ENCODE data around the gene PATL1.
"Not testable (repeated sequence)": the region's sequence is repeated elsewhere in the genome, so short reads cannot be mapped to it uniquely, and the experiment has no call there.

Gene PATL1

DNA sequence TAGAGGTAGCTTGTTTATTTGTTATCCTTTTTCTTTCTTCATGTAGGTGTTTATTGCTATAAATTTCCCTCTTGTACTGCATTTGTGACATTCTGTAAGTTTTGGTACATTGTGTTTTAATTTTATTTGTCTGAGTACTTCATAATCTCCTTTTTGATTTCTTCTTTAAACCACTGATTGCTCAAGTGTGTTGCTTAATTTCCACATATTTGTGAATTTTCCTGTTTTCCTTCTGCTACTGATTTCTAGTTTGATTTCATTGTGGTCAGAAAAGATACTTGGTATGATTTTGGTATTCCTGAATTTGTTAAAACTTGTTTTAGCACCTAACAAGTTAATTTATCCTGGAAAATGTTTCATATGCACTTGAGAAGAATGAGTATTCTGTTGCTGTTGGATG, 29.7 kb upstream of the PATL1 start:
- H3K27ac ChIP-seq (ENCODE audit: low read length), result no peak overlapping the region
- H3K27me3 ChIP-seq (ENCODE audit: control insufficient read depth, insufficient read depth, low read length), result no peaks in the 10 kb centered on the region
- H3K4me1 ChIP-seq (ENCODE audit: control insufficient read depth, insufficient read depth, low read length), result no peaks in the 10 kb centered on the region
- no peak for DNase-seq (ENCODE audit: low read depth, low spot score)
- no peaks in the 10 kb centered on the region for H3K9me3 ChIP-seq (ENCODE audit: control insufficient read depth, insufficient read depth, low read length)
- H3K36me3 ChIP-seq (ENCODE audit: control insufficient read depth, insufficient read depth, low read length), result no peaks in the 10 kb centered on the region
- no peak overlapping the region for H3K4me3 ChIP-seq (ENCODE audit: low read length)

DNA sequence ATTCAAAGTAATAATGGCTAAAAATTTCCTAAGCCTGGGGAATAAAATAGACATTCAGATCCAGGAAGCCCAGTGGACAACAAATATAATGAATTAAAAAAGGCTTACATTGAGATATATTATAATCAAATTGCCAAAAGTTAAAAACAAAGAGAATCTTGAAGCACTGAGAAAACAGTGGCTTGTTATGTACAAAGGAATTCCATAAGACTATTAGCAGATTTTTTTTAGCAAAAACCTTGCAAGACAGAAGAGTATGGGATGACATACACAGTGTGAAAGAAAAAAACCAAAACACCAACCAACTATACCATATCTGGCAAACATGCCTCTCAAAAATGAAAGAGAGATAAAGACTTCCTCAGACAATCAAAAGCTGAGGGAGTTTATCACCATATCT, 24.1 kb upstream of the PATL1 start:
- no peak overlapping the region for H3K4me3 ChIP-seq (ENCODE audit: low read length)
- H3K36me3 ChIP-seq (ENCODE audit: control insufficient read depth, insufficient read depth, low read length), result no peaks in the 10 kb centered on the region
- H3K27me3 ChIP-seq (ENCODE audit: control insufficient read depth, insufficient read depth, low read length), result no peaks in the 10 kb centered on the region
- H3K4me1 ChIP-seq (ENCODE audit: control insufficient read depth, insufficient read depth, low read length), result no peaks in the 10 kb centered on the region
- DNase-seq (ENCODE audit: low read depth, low spot score), result no peak
- H3K27ac ChIP-seq (ENCODE audit: low read length), result no peak overlapping the region
- H3K9me3 ChIP-seq (ENCODE audit: control insufficient read depth, insufficient read depth, low read length), result no peaks in the 10 kb centered on the region

DNA sequence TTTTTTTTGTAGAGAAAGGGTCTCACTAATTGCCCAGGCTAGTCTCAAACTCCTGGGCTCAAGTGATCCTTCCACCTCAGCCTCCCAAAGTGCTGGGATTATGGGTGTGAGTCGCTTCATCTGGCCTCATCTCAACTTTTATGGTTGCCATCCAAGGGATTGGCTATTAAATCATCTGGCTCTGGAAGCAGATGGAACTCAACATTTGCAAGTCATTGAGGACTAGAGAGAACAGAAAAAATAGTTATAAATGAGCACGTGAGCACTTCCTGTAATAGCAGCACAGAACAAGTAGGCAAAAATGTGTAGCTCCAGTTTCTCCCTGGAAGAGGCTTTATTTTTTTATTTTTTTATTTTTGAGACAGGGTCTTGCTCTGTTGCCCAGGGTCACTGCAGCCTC, 22.3 kb upstream of the PATL1 start:
- H3K27ac ChIP-seq (ENCODE audit: low read length), result no peak overlapping the region
- whole genome bisulfite sequencing (ENCODE audit: insufficient coverage, insufficient read length), result no CpG with 5 or more reads among the region's 2 CpGs

DNA sequence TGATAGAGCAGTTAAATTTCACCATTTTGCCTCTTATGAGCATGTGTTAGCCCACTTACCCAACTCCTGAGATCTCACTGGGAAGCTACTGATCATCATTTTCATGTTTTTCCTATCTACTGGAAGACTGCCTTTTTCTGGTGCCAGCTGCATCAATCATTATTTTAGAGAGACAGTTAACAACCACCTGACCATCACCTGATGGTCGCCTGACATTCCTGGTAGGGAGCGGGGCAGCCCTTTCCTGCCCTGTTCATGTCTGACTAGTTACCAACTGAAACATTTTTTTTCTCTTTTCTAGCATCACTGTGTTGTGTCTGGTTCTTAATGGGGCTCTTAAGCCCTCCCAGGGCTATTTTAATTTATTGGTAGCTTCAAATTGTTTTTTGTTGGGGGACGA, 20.2 kb upstream of the PATL1 start:
- no peak overlapping the region for H3K27ac ChIP-seq (ENCODE audit: low read length)
- no CpG with 5 or more reads among the region's 3 CpGs for WGBS (ENCODE audit: insufficient coverage, insufficient read length)
- no peak overlapping the region for H3K4me3 ChIP-seq (ENCODE audit: low read length)
- no peaks in the 10 kb centered on the region for H3K4me1 ChIP-seq (ENCODE audit: control insufficient read depth, insufficient read depth, low read length)
- no peaks in the 10 kb centered on the region for H3K36me3 ChIP-seq (ENCODE audit: control insufficient read depth, insufficient read depth, low read length)
- no peaks in the 10 kb centered on the region for H3K9me3 ChIP-seq (ENCODE audit: control insufficient read depth, insufficient read depth, low read length)
- no peaks in the 10 kb centered on the region for H3K27me3 ChIP-seq (ENCODE audit: control insufficient read depth, insufficient read depth, low read length)
- no peak for DNase-seq (ENCODE audit: low read depth, low spot score)

More for the DNA sequence above, 22.3 kb upstream of the PATL1 start:
- no peaks in the 10 kb centered on the region for H3K9me3 ChIP-seq (ENCODE audit: control insufficient read depth, insufficient read depth, low read length)
- H3K4me3 ChIP-seq (ENCODE audit: low read length), result no peak overlapping the region
- no peaks in the 10 kb centered on the region for H3K27me3 ChIP-seq (ENCODE audit: control insufficient read depth, insufficient read depth, low read length)
- no peak for DNase-seq (ENCODE audit: low read depth, low spot score)
- no peaks in the 10 kb centered on the region for H3K36me3 ChIP-seq (ENCODE audit: control insufficient read depth, insufficient read depth, low read length)
- H3K4me1 ChIP-seq (ENCODE audit: control insufficient read depth, insufficient read depth, low read length), result no peaks in the 10 kb centered on the region

DNA sequence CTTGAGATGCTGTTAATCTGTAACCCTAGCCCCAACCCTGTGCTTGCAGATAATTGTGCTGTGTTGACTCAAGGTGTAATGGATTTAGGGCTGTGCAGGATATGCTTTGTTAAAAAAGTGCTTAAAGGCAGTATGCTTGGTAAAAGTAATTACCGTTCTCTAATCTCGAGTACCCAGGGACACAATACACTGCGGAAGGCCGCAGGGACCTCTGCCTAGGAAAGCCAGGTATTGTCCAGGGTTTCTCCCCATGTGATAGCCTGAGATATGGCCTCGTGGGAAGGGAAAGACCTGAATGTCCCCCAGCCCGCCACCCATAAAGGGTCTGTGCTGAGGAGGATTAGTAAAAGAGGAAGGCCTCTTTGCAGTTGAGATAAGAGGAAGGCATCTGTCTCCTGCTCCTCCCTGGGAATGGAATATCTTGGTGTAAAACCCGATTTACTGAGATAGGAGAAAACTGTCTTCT, 12.5 kb upstream of the PATL1 start:
- not testable (repeated sequence) for H3K27ac ChIP-seq (ENCODE audit: low read length); DNase-seq (ENCODE audit: low read depth, low spot score); H3K4me1 ChIP-seq (ENCODE audit: control insufficient read depth, insufficient read depth, low read length); H3K4me3 ChIP-seq (ENCODE audit: low read length); H3K36me3 ChIP-seq (ENCODE audit: control insufficient read depth, insufficient read depth, low read length); H3K9me3 ChIP-seq (ENCODE audit: control insufficient read depth, insufficient read depth, low read length); H3K27me3 ChIP-seq (ENCODE audit: control insufficient read depth, insufficient read depth, low read length)
- WGBS (ENCODE audit: insufficient coverage, insufficient read length), result no CpG with 5 or more reads among the region's 7 CpGs

DNA sequence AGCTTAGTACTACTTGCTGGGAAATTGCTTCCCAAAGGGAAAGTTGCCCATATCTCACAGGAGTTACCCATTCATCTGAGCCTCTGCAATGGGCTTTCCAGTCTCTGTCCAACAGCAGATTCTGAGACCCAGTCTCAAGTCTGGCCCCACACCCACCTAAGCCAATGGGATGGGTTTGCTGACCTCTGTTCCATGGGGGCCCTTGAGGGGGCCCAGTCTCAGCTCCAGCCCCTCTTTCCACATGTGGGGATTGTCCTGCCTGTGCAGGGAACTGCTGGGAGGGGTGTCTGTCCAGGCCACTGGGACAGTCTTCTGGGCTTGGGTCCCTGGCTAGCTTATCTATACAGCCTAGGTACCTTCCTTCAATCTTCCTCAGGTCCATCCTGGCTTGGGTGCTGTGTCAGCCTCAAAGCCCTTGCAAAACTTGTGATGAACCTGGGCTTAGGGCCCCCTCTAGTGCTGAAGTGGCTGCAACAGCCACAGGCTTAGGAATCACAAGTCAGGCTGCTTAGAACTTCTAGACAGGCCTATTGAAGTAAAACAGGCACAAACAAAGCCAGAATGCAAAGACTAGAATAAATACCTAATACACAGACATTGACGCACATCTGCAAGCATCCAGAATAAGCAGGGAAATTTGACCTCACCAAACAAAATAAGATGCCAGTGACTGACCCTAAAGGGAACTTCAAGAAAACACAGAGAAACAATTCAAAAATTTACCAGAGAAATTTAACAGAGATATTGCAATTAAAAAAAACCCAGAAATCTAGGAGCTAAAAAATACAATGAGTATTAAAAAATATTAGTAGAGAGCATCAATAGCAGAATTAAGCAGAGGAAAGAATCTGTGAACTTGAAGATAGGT, 11.7 kb upstream of the PATL1 start:
- Histone ChIP-seq H3K27me3 (ENCODE audit: control insufficient read depth, insufficient read depth, low read length) (no peaks in the 10 kb centered on the region), H3K4me1 (ENCODE audit: control insufficient read depth, insufficient read depth, low read length) (no peaks in the 10 kb centered on the region), H3K36me3 (ENCODE audit: control insufficient read depth, insufficient read depth, low read length) (no peaks in the 10 kb centered on the region), H3K9me3 (ENCODE audit: control insufficient read depth, insufficient read depth, low read length) (no peaks in the 10 kb centered on the region), H3K4me3 (ENCODE audit: low read length) (no peak overlapping the region), H3K27ac (ENCODE audit: low read length) (no peak overlapping the region)
- peak; percentile 64 for DNase-seq (ENCODE audit: low read depth, low spot score)
- no CpG with 5 or more reads among the region's 1 CpG for WGBS (ENCODE audit: insufficient coverage, insufficient read length)

DNA sequence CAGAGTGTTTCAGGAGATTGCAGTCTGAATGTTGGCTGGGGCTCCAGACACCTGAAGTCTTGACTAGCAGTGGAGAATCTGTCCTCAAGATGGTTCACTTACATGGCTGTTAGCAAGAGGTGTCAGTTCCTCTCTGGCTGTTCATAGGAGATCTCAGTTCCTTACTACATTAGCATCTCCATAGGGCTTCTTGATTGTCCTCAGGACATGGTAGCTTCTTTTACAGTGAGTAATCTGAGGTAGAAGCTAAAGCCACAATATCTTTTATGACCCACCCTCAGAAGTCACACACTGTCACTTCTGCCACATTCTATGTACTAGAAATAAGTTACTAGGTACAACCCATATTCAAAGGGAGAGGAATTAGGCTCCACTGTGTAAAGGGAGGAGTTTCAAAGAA, 10.5 kb upstream of the PATL1 start:
- Histone ChIP-seq H3K27me3 (ENCODE audit: control insufficient read depth, insufficient read depth, low read length) (no peaks in the 10 kb centered on the region), H3K4me1 (ENCODE audit: control insufficient read depth, insufficient read depth, low read length) (no peaks in the 10 kb centered on the region)

DNA sequence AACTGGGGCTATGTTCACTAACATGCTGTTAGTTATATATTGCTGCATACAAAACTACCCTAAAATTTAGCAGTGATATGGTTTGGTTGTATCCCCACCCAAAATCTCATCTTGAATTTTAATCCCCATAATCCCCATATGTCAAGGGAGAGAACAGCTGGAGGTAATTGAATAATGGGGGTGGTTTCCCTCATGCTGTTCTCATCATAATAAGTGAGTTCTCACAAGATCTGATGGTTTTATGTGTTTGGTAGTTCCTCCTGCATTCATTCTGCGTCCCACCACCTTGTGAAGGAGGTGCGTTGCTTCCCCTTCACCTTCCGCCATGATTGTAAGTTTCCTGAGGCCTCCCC, 10.0 kb upstream of the PATL1 start:
- no peaks in the 10 kb centered on the region for H3K9me3 ChIP-seq (ENCODE audit: control insufficient read depth, insufficient read depth, low read length)
- H3K27ac ChIP-seq (ENCODE audit: low read length), result no peak overlapping the region
- no peaks in the 10 kb centered on the region for H3K4me1 ChIP-seq (ENCODE audit: control insufficient read depth, insufficient read depth, low read length)
- DNase-seq (ENCODE audit: low read depth, low spot score), result no peak
- no peak overlapping the region for H3K4me3 ChIP-seq (ENCODE audit: low read length)
- no peaks in the 10 kb centered on the region for H3K27me3 ChIP-seq (ENCODE audit: control insufficient read depth, insufficient read depth, low read length)
- H3K36me3 ChIP-seq (ENCODE audit: control insufficient read depth, insufficient read depth, low read length), result no peaks in the 10 kb centered on the region
- WGBS (ENCODE audit: insufficient coverage, insufficient read length), result no CpG with 5 or more reads among the region's 3 CpGs

More for the DNA sequence above, 10.5 kb upstream of the PATL1 start:
- Histone ChIP-seq H3K27ac (ENCODE audit: low read length) (no peak overlapping the region), H3K9me3 (ENCODE audit: control insufficient read depth, insufficient read depth, low read length) (no peaks in the 10 kb centered on the region), H3K36me3 (ENCODE audit: control insufficient read depth, insufficient read depth, low read length) (no peaks in the 10 kb centered on the region), H3K4me3 (ENCODE audit: low read length) (no peak overlapping the region)
- DNase-seq (ENCODE audit: low read depth, low spot score), result no peak

DNA sequence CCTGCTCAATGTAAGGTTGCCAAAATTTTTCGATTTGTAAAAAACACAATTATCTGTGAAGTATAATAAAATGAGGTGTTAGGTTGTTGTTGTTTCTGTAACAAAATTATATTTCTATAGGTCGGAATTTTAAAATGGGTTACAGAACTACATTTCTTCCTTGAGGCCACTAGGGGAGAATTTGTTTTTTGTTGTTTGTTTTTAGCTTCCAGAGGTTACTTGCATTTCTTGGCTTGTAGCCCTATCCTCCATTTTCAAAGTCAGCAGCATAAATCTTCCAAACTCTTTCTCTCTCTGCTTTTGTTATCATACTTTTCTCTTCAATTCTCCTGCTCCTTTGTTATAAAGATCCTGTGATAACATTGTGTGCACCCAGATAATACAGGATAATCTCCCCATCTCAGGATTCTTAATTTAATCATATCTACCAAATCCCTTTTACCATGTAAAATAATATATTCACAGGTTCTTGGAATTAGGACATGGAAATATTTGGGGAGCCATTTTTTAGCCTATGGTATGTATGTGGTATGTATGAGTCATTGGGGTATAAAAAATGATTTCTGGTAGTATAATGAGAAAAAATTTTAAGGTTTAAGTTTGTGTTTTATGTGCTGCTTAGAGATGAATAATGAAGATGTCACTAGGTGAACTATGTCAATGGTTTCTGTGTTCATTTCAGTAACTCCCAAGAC, 9.4 kb upstream of the PATL1 start:
- H3K27ac ChIP-seq (ENCODE audit: low read length), result no peak overlapping the region
- H3K27me3 ChIP-seq (ENCODE audit: control insufficient read depth, insufficient read depth, low read length), result no peaks in the 10 kb centered on the region
- H3K36me3 ChIP-seq (ENCODE audit: control insufficient read depth, insufficient read depth, low read length), result no peaks in the 10 kb centered on the region
- H3K4me1 ChIP-seq (ENCODE audit: control insufficient read depth, insufficient read depth, low read length), result no peaks in the 10 kb centered on the region
- no peaks in the 10 kb centered on the region for H3K9me3 ChIP-seq (ENCODE audit: control insufficient read depth, insufficient read depth, low read length)
- 100% methylated on average over 2 of the region's 2 CpGs for WGBS (ENCODE audit: insufficient coverage, insufficient read length)
- H3K4me3 ChIP-seq (ENCODE audit: low read length), result no peak overlapping the region
- no peak for DNase-seq (ENCODE audit: low read depth, low spot score)

DNA sequence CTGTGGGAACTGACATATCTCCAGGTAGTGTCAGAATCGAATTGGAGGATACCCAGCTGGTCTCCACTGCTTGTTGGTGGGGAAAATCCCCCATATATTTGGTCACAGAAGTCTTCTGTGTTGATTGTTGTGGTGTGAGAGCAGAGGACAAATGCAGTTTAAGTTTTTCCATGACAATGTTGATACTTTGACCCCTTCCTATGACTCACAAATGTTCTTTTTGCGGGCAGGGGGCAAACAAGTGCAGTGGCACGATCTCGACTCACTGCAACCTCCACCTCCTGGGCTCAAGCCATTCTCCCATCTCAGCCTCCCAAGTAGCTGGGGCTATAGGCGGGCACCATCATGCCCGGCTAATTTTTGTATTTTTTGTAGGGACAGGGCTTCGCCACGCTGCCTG, 7.4 kb upstream of the PATL1 start:
- H3K36me3 ChIP-seq (ENCODE audit: control insufficient read depth, insufficient read depth, low read length), result no peaks in the 10 kb centered on the region
- H3K9me3 ChIP-seq (ENCODE audit: control insufficient read depth, insufficient read depth, low read length), result no peaks in the 10 kb centered on the region
- no peak for DNase-seq (ENCODE audit: low read depth, low spot score)
- H3K27me3 ChIP-seq (ENCODE audit: control insufficient read depth, insufficient read depth, low read length), result no peaks in the 10 kb centered on the region
- no peak overlapping the region for H3K27ac ChIP-seq (ENCODE audit: low read length)
- H3K4me1 ChIP-seq (ENCODE audit: control insufficient read depth, insufficient read depth, low read length), result no peaks in the 10 kb centered on the region
- no peak overlapping the region for H3K4me3 ChIP-seq (ENCODE audit: low read length)
- no CpG with 5 or more reads among the region's 8 CpGs for WGBS (ENCODE audit: insufficient coverage, insufficient read length)

DNA sequence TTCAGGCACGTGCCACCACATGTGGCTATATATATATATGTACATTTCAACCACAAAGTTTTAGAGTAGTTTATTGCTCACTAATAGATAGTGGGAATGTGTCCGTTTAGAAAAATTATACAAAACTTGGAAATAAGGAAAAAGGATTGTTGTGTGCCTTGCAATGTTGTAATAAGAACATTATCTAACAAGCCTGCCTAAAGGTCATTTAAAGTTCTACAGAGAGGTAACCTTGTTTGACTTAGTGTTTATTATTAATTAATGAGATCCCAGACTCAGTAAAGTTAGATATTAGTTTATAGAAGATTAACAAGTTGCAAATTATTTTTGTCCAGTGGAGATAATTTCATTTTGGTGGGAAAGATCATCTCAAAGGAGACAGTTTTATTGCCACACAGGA, 5.5 kb upstream of the PATL1 start:
- H3K4me1 ChIP-seq (ENCODE audit: control insufficient read depth, insufficient read depth, low read length), result 0 out of 2 replicates have a peak, but pooled peaks cover 1% of the 10 kb centered on the region
- no CpG with 5 or more reads among the region's 2 CpGs for WGBS (ENCODE audit: insufficient coverage, insufficient read length)
- H3K4me3 ChIP-seq (ENCODE audit: low read length), result no peak overlapping the region
- no peaks in the 10 kb centered on the region for H3K36me3 ChIP-seq (ENCODE audit: control insufficient read depth, insufficient read depth, low read length)
- no peaks in the 10 kb centered on the region for H3K27me3 ChIP-seq (ENCODE audit: control insufficient read depth, insufficient read depth, low read length)
- no peaks in the 10 kb centered on the region for H3K9me3 ChIP-seq (ENCODE audit: control insufficient read depth, insufficient read depth, low read length)
- H3K27ac ChIP-seq (ENCODE audit: low read length), result no peak overlapping the region
- no peak for DNase-seq (ENCODE audit: low read depth, low spot score)

All from iPS DF 6.9 (cell line).